ENCODE measurements around the gene TMCO4.

DNA sequence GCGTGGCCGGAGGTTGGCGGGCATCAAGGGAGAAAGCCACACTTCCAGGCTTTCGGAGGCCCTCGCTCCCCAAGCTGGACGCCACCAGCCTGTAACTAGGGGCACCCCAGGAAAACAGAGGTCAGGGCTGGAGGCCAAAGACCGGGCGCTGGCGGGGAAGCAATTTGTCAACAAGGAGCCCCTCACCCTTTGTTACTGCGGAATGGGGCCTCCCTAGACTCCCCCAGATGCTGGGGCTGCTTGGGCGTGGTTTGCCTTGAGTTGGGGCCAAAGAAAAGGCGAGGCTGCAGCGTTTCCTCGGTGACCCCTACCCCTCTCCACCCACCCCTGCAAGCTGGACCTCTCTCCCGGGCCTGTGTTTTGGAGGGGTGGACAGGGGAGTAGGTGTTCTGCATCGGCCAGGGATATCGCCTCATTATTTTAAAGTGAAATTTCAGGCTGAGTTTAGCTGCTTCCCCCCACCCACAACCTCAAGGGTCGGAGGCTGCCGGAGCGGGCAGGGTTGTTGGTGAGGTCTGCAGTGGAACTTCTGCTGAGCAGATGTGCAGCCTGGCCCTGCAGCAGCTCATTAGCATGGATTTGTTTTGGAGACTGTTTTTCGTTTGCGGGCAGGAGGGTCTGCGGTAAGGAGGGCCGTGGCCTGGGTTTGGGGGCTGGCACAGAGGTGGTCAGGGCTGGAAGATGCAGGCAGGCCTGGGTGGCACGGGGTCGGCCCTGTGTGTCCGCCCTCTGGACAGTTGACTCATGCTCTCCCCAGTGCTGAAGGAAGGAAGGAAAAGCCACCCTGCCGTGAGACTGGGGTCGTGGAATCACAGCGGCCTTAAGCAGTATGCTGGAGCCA lies 154.1 kb downstream of the TMCO4 start:
- TF ChIP-seq, protein P1, sequence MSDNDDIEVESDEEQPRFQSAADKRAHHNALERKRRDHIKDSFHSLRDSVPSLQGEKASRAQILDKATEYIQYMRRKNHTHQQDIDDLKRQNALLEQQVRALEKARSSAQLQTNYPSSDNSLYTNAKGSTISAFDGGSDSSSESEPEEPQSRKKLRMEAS (IDR thresholded peaks at IDR 0.05), result no peak; the same call in 1 of the 2 replicates
- TF ChIP-seq SP1 (IDR thresholded peaks at IDR 0.05; ENCODE audit: low read depth, low read length) (no peak), SP2 (IDR thresholded peaks at IDR 0.05; ENCODE audit: low read length) (no peak), POLR2A (IDR thresholded peaks at IDR 0.05; ENCODE audit: control extremely low read depth in 1 of 2, low read depth in 2 of 2, low read length in 2 of 2) (no peak), ZNF274 (IDR thresholded peaks at IDR 0.05; ENCODE audit: borderline replicate concordance, extremely low read depth, low read length) (no peak), RXRA (IDR thresholded peaks at IDR 0.05; ENCODE audit: insufficient read depth, low read depth, low read length) (no peak), SP4 (IDR thresholded peaks at IDR 0.05; ENCODE audit: low read length) (no peak), JUN (IDR thresholded peaks at IDR 0.05; ENCODE audit: low read depth, low read length) (no peak), JUND (IDR thresholded peaks at IDR 0.05; ENCODE audit: low read length) (no peak), RFX5 (IDR thresholded peaks at IDR 0.05; ENCODE audit: borderline replicate concordance, low read depth, low read length) (no peak), CHD2 (IDR thresholded peaks at IDR 0.05; ENCODE audit: low read length) (no peak), CEBPB (IDR thresholded peaks at IDR 0.05; ENCODE audit: low read depth, low read length) (no peak)
- TF ChIP-seq, protein P2, sequence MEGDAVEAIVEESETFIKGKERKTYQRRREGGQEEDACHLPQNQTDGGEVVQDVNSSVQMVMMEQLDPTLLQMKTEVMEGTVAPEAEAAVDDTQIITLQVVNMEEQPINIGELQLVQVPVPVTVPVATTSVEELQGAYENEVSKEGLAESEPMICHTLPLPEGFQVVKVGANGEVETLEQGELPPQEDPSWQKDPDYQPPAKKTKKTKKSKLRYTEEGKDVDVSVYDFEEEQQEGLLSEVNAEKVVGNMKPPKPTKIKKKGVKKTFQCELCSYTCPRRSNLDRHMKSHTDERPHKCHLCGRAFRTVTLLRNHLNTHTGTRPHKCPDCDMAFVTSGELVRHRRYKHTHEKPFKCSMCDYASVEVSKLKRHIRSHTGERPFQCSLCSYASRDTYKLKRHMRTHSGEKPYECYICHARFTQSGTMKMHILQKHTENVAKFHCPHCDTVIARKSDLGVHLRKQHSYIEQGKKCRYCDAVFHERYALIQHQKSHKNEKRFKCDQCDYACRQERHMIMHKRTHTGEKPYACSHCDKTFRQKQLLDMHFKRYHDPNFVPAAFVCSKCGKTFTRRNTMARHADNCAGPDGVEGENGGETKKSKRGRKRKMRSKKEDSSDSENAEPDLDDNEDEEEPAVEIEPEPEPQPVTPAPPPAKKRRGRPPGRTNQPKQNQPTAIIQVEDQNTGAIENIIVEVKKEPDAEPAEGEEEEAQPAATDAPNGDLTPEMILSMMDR (IDR thresholded peaks at IDR 0.05; ENCODE audit: control extremely low read depth in 1 of 3, insufficient read depth in 1 of 3, low read depth in 1 of 3, low read length in 3 of 3), result no peak

All from H1 (cell line).